ENCODE results near the gene ZKSCAN3. TPM values are rescaled to one million over a fixed set of nuclear protein-coding genes. Genes with fewer than 3 reads are reported as not detected.

ZKSCAN3 gene
- total and polyA plus RNA-seq, 2 of the 4 experiments (the other 2 are of a cell fraction), result 3.7 to 4.8 TPM

- H2BK15ac ChIP-seq (ENCODE audit: low read depth, low read length), result no peak overlapping the region
- no peak overlapping the region for H3K9ac ChIP-seq (ENCODE audit: low read depth, low read length)
- no peak overlapping the region for H3K18ac ChIP-seq (ENCODE audit: low read depth, low read length)
- H3K4ac ChIP-seq (ENCODE audit: low read depth, low read length), result no peak overlapping the region
- H2BK5ac ChIP-seq (ENCODE audit: low read depth, low read length, poor library complexity, severe bottlenecking), result no peak overlapping the region
- DNase-seq, result no peak
- TF ChIP-seq RCOR1 (IDR thresholded peaks at IDR 0.05; ENCODE audit: insufficient replicate concordance, low read length) (no peak), NFE2L2 (IDR thresholded peaks at IDR 0.05; ENCODE audit: low read depth, low read length) (no peak), CEBPB (IDR thresholded peaks at IDR 0.05; ENCODE audit: low read depth, low read length) (no peak), ELK1 (IDR thresholded peaks at IDR 0.05; ENCODE audit: borderline replicate concordance, low read depth, low read length) (no peak), MAFK (IDR thresholded peaks at IDR 0.05; ENCODE audit: low read depth, low read length) (no peak), MAZ (IDR thresholded peaks at IDR 0.05; ENCODE audit: borderline replicate concordance, low read depth, low read length) (no peak), FOS (IDR thresholded peaks at IDR 0.05; ENCODE audit: low read depth, low read length) (no peak), RAD21 (IDR thresholded peaks at IDR 0.05; ENCODE audit: low read length) (no peak), CTCF (conservative IDR thresholded peaks at IDR 0.05; ENCODE audit: low read depth, low read length) (no peak), BHLHE40 (IDR thresholded peaks at IDR 0.05; ENCODE audit: low read depth, low read length) (no peak), RFX5 (IDR thresholded peaks at IDR 0.05; ENCODE audit: low read depth, low read length) (no peak), USF2 (IDR thresholded peaks at IDR 0.05; ENCODE audit: low read depth, low read length) (no peak), SMC3 (IDR thresholded peaks at IDR 0.05; ENCODE audit: low read depth, low read length) (no peak), MXI1 (IDR thresholded peaks at IDR 0.05; ENCODE audit: borderline replicate concordance, low read depth, low read length) (no peak), POLR2A (IDR thresholded peaks at IDR 0.05; ENCODE audit: low read depth, low read length) (no peak), CHD1 (IDR thresholded peaks at IDR 0.05; ENCODE audit: low read depth, low read length) (no peak)
- no peaks in the 10 kb centered on the region for H3K27me3 ChIP-seq (ENCODE audit: control insufficient read depth, insufficient read depth, low read length)
- peaks cover 20 to 24% of the 10 kb centered on the region in 2 experiments for H3K79me1 ChIP-seq (ENCODE audit: low read depth in 1 of 2, low read length in 2 of 2)
- WGBS, 2 experiments (ENCODE audit: extremely low coverage in 2 of 2, insufficient read length in 1 of 2), result no CpG with 5 or more reads among the region's 2 CpGs
- ATAC-seq (ENCODE audit: low read depth), result no peak
- BruUV-seq (replicated peaks), result no TSS peak
- no peak overlapping the region for H3K27ac ChIP-seq (ENCODE audit: insufficient read depth, low read length)
- H4K20me1 ChIP-seq (ENCODE audit: insufficient read depth, low read length), result no peaks in the 10 kb centered on the region
- no peaks in the 10 kb centered on the region for H3K4me1 ChIP-seq (ENCODE audit: control insufficient read depth, insufficient read depth, low read length)
- H2AFZ ChIP-seq (replicated peaks; ENCODE audit: low read length, poor library complexity), result no peak overlapping the region
- peaks cover 8% of the 10 kb centered on the region for H3K36me3 ChIP-seq (ENCODE audit: control insufficient read depth, insufficient read depth, low read length)
- no peak overlapping the region for H2AK5ac ChIP-seq (ENCODE audit: low read depth, low read length)
- H3K4me3 ChIP-seq (ENCODE audit: insufficient read depth, low read depth, low read length), result no peak overlapping the region
- dilution Hi-C loops (cut with HindIII; ENCODE audit: low sequenced_read_pairs, unreplicated experiment) (no loop called here), intact Hi-C loops (cut with micrococcal nuclease) (no loop called here), in situ Hi-C loops (cut with MboI; ENCODE audit: low sequenced_read_pairs) (no loop called here)
- H4K5ac ChIP-seq (ENCODE audit: low read depth, low read length), result no peak overlapping the region
- H3K23ac ChIP-seq (ENCODE audit: low read depth, low read length), result no peak overlapping the region
- no peak overlapping the region for H3K56ac ChIP-seq (ENCODE audit: extremely low read depth, insufficient read depth, low read length)
- no peak overlapping the region for H2AK9ac ChIP-seq (replicated peaks; ENCODE audit: low read depth, low read length, poor library complexity)
- no peak overlapping the region for H2BK20ac ChIP-seq (ENCODE audit: low read depth, low read length)
- POLR2A ChIA-PET (ENCODE audit: unreplicated experiment), result no interaction called here
- no peaks in the 10 kb centered on the region for H3K9me3 ChIP-seq (ENCODE audit: control insufficient read depth, insufficient read depth, low read length)
- CTCF ChIA-PET, result no interaction called here
- no peak overlapping the region for H4K8ac ChIP-seq (ENCODE audit: low read depth in 2 of 2, low read length in 2 of 2)
- no peak overlapping the region for H3K14ac ChIP-seq (replicated peaks; ENCODE audit: low read depth, low read length)
- H4K91ac ChIP-seq (ENCODE audit: insufficient read depth, low read depth, low read length), result no peak overlapping the region
- no peak overlapping the region for H3K4me2 ChIP-seq (ENCODE audit: low read depth, low read length)
- H3K9me1 ChIP-seq (ENCODE audit: insufficient read depth, low read length), result no peaks in the 10 kb centered on the region
- H2BK120ac ChIP-seq (ENCODE audit: low read depth, low read length), result no peak overlapping the region
Measured at GRCh38 chr6:28380381-28380780, 30.6 kb downstream of the ZKSCAN3 start.
